Measurements from ENCODE around the gene MYO10.

Gene MYO10

DNA sequence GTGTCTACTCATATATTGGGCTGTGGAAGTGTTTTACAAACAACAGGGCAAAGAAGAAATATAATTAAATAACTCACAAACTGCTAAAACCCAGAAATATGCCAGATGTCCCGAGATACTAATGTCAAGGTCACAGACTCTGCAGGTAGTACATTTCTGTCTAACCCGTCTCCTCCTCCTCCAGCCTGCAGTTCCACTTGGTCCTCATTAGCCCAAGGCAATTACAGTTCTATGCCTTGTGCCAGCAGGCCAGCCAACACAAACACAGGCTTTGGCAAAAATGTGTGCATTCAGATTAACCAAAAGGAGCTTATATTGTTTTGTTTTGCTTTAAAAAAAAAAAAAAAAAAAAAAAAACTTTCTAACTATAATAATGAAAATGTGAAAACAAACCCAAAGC is 148.8 kb downstream of the MYO10 start:
- H3K4me3 Mint-ChIP-seq = no peak overlapping the region
- no peak overlapping the region for H3K27ac Mint-ChIP-seq
- no peaks in the 10 kb centered on the region for H3K9me3 Mint-ChIP-seq
- no peak for DNase-seq
- TF ChIP-seq CTCF (IDR thresholded peaks at IDR 0.05) = no peak
- peaks cover 4% of the 10 kb centered on the region for H3K27me3 Mint-ChIP-seq (ENCODE audit: low read depth, poor library complexity)
- peaks cover 43% of the 10 kb centered on the region for H3K4me1 Mint-ChIP-seq
- H3K36me3 Mint-ChIP-seq (ENCODE audit: low read depth) = peaks cover 50% of the 10 kb centered on the region

DNA sequence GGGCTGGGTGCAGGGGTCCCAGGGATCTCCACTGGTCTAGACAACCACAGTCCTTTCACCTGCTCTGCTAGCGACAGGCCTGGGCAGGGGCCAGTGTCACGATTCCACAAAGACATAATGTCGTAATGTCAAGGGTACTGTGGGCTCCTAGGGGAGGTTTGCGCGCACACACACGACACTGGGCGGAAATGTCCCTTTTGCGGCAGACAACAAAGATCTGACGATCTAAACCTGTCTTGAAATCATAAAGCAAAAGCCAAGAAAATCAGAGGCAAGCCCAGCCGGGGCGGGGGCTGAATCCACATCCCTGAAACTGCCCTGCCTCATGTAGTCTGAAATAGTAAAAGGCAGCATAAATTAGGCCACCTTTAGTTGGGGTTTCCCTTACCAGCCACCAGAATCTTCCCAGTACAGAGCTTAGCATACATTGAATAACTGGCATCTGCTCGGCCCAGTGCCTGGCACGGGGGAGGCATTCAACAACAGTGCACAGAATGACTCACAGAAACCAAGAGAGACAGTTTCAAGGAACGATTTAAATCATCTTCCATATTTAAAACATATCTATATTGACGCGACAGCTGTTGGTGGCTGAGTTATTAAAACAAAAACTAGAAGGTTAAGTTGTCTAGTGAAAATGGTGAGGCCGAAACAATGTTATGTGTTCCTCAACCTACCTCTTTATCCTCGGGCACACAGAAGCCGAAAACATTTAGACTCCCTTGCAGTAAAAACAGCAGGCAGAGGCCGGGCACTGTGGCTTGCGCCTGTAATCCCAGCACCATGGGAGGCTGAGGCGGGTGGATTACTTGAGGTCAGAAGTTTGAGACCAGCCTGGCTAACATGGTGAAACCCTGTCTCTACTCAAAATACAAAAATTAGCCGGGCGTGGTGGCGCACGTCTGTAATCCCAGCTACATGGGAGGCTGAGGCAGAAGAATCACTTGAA is 151.0 kb downstream of the MYO10 start:
- peak overlapping the region; percentile 63 for H3K27ac Mint-ChIP-seq
- no peak for TF ChIP-seq CTCF (IDR thresholded peaks at IDR 0.05)
- H3K27me3 Mint-ChIP-seq (ENCODE audit: low read depth, poor library complexity) = peaks cover 4% of the 10 kb centered on the region
- no peaks in the 10 kb centered on the region for H3K9me3 Mint-ChIP-seq
- DNase-seq = no peak
- no peak overlapping the region for H3K4me3 Mint-ChIP-seq
- peaks cover 64% of the 10 kb centered on the region for H3K36me3 Mint-ChIP-seq (ENCODE audit: low read depth)
- H3K4me1 Mint-ChIP-seq = peaks cover 32% of the 10 kb centered on the region

DNA sequence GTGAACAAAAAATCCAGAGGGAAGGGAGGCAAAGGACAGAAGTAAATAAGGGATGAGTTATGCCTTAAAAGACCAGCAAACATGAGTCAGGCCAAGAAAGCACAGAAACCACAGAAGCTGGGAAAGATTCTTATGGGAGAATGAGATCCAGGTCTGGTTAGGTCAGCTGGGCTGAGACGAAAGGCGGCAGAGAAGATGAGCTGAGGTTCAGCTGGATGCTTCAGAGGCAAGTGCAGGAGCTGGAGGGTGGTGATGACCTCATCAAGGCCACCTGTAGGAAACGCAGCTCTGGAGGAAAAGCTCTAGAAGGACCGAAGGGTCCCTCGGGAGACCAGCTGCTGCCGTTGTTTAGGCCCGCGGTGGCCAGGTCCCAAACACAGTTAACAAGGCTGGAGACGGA is 152.0 kb downstream of the MYO10 start:
- peak overlapping the region; percentile 90 for H3K27ac Mint-ChIP-seq
- no peak for TF ChIP-seq CTCF (IDR thresholded peaks at IDR 0.05)
- no peaks in the 10 kb centered on the region for H3K9me3 Mint-ChIP-seq
- H3K36me3 Mint-ChIP-seq (ENCODE audit: low read depth) = peaks cover 74% of the 10 kb centered on the region
- H3K27me3 Mint-ChIP-seq (ENCODE audit: low read depth, poor library complexity) = peaks cover 4% of the 10 kb centered on the region
- H3K4me3 Mint-ChIP-seq = no peak overlapping the region
- H3K4me1 Mint-ChIP-seq = peaks cover 29% of the 10 kb centered on the region
- no peak for DNase-seq

DNA sequence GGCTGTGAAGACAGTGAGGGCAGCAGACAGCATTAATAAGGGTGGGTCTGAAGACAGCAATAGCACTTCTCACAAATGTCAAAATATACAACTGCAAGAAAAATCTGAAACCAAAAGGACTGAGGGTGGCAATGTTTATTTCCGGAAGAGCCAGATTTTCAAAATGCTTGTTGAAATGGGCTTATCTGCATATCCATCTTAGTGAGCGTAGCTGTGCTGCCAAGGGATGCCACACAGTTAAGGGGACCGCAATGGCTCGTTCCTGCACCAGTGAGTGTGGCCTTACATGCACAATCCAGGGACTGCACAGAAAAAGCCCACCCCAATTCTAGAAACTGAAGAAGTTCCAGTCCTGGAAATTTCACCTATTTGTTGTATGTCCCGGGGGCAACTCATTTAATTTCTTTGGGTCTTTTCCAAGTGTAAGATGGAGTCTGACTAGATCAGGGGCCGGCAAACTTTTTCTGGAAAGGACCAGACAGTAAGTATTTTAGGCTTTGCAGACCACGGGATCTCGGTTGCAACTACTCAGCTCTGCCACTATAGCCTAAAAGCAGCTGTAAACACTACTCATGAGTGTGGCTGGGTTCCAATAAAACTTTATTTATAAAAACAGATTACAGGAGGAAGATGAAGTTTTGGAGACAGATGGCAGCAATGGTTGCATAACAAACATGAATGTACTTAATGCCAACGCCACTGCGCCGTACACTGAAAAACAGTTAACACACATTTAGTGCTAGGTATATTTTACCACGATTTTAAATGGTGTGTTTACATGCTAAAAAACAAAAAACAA is 154.1 kb downstream of the MYO10 start:
- no peaks in the 10 kb centered on the region for H3K9me3 Mint-ChIP-seq
- H3K4me1 Mint-ChIP-seq = peaks cover 21% of the 10 kb centered on the region
- H3K4me3 Mint-ChIP-seq = no peak overlapping the region
- H3K27me3 Mint-ChIP-seq (ENCODE audit: low read depth, poor library complexity) = peaks cover 7% of the 10 kb centered on the region
- H3K36me3 Mint-ChIP-seq (ENCODE audit: low read depth) = peaks cover 78% of the 10 kb centered on the region
- TF ChIP-seq CTCF (IDR thresholded peaks at IDR 0.05) = no peak
- no peak overlapping the region for H3K27ac Mint-ChIP-seq
- no peak for DNase-seq

DNA sequence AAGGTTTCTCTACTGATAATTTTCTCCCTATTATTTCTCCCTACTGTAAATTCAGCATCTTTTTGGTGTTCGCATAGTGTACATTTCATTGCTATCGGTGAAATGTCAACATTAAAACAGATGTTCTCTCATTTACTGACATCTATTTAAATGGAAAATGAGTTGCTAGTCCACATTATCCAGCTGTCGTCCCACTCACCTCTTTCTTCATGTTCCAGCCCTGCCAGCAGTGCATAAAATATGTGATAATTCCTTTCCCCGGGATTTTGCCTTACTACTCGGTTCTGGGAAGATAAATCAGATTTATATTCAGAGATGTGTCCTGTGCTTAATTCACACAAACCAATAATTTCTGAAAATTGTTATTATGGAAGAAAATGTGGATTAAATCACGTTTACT is 155.8 kb downstream of the MYO10 start:
- Mint-ChIP-seq H3K36me3 (ENCODE audit: low read depth) (peaks cover 79% of the 10 kb centered on the region), H3K4me1 (peaks cover 28% of the 10 kb centered on the region), H3K9me3 (no peaks in the 10 kb centered on the region), H3K27ac (no peak overlapping the region), H3K27me3 (ENCODE audit: low read depth, poor library complexity) (peaks cover 10% of the 10 kb centered on the region), H3K4me3 (no peak overlapping the region)
- DNase-seq = no peak
- no peak for TF ChIP-seq CTCF (IDR thresholded peaks at IDR 0.05)
